DMS 273 (cell line): ENCODE measurements around the gene FGF12.

Experiments
- DNase-seq: peaks from one replicate; lab custom pipeline; 2025; ENCODE audit not compliant: unreplicated experiment; lab: John Stamatoyannopoulos, UW

The FGF12 gene

DNA sequence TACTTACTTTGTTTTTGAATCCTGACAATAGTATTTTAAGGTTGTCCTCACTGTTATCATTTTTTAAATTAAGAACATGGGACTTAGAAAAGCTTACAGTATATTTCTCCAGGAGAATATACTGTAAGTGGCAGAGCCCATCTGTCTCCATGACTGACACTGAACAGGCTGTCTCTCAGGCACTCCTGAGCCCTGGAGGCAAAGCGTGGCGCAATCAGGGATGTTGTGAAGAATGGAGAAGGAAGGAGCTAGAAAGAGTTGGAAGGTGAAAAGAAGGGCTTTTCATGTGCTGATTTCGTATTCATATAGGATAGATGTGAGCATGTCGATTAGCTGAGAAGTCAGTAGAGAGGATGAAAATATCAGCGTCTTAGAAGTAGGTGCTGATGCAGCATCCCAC lies 41.5 kb downstream of the FGF12 start:
- no peak for DNase-seq

DNA sequence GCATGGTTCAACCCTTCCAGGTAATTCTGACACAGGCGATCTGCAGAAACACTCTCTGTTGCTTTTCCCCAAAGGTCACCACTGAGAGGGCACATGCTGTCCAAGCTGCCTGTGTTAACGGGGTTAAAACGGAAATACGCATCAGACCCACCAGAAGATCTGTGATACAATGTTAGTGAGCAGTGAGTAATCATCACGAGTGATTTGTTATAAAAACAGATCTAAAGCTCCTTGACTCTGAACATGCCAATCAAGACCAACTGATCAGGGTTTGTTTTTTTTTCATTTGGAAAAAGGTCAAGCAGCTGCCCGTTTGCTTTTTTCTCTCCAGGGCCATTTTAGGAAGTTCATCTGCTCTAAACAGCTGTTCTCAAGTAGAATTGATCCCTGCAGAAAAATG lies 43.2 kb downstream of the FGF12 start:
- no peak for DNase-seq

- DNase-seq, result no peak
These were observed 51.2 kb downstream of the FGF12 start for GRCh38 chr3:192675958-192676649.

- DNase-seq, result no peak
These were observed 71.7 kb downstream of the FGF12 start for GRCh38 chr3:192655628-192656027.

- DNase-seq, result no peak
These were observed 72.3 kb downstream of the FGF12 start for GRCh38 chr3:192655040-192655439.

GRCh38 chr3:192653862-192654261 lies 73.5 kb downstream of the FGF12 start:
- DNase-seq, result no peak

- DNase-seq, result peak; percentile 10
These were observed 74.6 kb downstream of the FGF12 start for GRCh38 chr3:192652727-192653126.

DNA sequence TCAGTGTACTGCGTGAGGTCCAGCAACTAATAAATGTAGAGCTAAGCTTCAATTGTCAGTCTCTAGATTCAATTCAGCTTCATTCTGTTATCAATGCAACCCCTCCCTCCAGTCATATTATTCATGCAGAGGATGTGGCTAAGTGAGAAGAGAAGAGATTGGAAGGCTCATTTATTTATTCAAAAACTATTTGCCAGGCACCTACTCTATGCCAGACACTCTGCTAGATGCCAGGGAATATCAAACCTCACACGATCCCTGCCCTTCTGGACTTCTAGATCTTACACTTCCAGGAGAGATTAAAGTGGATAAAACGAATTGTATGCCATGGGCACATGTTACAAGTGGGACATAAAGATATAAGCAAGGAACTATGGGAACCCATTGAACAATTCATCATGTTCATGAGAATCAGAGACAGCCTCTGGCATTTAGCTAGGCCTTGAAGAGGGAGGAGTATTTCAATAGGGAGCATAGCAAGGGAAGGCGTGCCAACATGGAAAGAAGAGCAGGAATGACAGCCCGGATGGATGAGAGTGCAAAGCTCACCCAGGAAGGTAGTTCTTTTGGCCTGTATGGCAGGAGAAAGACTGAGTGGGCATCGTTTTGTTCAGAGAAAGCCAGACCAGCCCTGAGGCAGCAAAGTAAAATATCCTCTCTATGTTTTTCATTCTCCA lies 75.4 kb downstream of the FGF12 start:
- no peak for DNase-seq

GRCh38 chr3:192645437-192645836 lies 81.9 kb downstream of the FGF12 start:
- no peak for DNase-seq

GRCh38 chr3:192642651-192643050 lies 84.7 kb downstream of the FGF12 start:
- peak; percentile 36 for DNase-seq

DNA sequence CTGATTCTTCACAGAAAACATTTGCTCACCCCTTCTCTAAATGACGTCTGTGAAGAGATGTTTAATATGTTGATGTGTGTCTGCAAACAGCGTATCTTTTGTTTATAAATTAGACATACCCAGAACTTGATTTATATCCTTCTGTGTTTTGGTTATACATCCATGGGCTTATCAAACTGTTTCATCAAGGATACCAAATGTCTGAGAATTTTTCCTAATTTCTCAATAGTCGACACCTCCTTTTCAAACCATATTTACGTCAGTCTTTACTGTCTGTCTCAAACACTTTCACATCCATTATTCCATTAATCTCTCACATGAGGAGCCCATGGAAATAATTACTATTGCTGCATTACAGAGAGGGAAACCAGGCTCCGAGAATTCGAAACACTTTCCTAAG lies 85.4 kb downstream of the FGF12 start:
- no peak for DNase-seq

DNA sequence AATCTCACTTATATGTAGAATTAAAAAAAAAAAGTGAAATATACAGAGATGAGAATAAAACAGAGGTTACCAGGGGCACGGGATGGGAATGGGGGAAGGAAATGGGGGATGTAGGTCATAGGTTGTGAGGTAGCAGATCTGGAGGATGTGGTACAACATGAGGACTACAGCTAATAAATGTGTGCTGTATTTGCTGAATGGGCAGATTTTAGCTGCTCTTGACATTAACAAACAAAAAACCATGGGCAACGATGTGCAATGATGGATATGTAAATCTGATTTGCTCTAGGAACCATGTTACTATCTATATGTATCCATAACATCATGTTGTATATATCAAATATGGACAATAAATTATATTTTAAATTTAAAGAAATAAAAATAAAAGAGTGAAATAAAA lies 87.4 kb downstream of the FGF12 start:
- DNase-seq, result no peak

GRCh38 chr3:192637803-192638202 lies 89.5 kb downstream of the FGF12 start:
- no peak for DNase-seq

DNA sequence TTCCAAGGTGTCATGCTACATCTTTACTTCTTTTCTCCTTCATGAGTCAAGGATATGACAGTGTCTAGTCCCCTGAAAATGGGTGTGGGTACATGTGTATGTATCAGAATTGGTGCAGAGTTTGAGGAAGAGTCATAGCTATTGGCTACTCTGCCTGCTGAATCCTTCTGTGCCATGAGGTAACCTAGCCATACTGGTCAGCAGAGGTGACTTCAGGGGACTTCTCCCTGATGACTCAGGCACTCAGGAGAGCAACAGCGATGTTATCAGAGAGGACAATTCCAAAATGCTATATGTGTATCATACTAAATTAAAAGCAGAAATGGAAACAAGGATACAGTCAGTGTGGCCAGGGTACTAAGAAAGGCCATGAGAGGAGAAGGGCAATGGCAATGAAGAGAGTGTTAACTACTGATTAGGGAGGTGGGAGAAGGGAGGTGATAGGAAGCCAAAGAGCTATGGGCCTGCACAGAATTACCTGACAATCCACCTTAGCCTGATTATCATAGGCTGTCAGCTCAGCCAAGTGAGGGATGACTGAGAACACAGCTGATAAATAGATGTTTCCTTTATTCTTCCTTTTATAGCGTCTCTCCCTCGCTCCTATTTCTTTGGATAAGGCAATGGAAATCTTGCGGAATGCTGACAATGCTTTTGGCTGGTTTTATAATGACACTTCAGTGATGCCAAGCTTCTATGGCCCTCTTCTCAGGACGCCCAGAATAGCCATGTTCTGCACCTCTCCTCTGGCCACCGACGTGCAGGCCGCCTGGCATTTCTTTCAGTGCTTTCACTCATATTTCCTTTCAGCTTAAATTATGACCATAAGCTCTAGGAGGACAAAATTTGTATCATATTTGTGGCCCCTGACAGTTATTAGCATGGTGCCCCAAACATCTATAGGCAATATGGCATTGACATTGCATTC lies 90.6 kb downstream of the FGF12 start:
- no peak for DNase-seq

DNA sequence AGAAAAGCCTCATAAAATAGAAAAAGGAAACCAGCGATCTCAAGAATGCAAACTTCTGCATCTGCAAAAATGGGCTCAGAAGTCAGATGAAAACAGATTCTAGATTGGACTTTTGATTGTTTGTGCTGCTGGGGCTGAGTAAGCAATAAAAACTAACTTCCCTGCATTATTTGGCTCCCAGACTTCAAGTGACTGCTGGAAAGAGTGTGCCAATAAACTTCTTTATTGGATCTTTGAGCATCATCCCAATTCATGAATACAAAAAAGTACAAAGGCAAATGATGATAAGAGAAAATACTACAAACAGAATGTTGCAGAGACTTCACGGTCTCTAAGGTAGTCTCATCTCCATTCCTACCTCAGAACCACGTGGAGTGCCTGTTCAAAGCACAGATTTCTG lies 97.9 kb downstream of the FGF12 start:
- DNase-seq, result no peak

- no peak for DNase-seq
These were observed 105.4 kb downstream of the FGF12 start for GRCh38 chr3:192621909-192622308.

DNA sequence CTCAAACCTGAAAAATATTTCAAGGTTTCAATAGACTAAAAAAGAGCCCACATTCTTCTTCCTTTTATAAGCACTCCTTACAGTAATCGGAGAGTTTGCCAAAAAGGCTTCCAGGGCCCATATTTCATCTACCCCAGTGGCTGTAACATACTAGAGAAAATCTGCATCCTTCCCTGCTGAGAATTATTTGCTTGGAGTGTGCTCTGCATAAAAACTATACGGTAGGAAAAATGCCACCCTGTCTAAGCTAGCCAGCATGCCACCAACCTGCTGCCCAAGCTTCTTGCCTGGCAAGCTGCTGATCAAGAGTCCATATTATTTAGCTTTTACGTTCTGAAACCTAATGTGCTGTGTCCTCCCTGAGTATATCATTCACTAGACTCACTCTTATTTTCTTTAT lies 107.1 kb downstream of the FGF12 start:
- no peak for DNase-seq

GRCh38 chr3:192611411-192611810 lies 115.9 kb downstream of the FGF12 start:
- DNase-seq, result no peak

DNA sequence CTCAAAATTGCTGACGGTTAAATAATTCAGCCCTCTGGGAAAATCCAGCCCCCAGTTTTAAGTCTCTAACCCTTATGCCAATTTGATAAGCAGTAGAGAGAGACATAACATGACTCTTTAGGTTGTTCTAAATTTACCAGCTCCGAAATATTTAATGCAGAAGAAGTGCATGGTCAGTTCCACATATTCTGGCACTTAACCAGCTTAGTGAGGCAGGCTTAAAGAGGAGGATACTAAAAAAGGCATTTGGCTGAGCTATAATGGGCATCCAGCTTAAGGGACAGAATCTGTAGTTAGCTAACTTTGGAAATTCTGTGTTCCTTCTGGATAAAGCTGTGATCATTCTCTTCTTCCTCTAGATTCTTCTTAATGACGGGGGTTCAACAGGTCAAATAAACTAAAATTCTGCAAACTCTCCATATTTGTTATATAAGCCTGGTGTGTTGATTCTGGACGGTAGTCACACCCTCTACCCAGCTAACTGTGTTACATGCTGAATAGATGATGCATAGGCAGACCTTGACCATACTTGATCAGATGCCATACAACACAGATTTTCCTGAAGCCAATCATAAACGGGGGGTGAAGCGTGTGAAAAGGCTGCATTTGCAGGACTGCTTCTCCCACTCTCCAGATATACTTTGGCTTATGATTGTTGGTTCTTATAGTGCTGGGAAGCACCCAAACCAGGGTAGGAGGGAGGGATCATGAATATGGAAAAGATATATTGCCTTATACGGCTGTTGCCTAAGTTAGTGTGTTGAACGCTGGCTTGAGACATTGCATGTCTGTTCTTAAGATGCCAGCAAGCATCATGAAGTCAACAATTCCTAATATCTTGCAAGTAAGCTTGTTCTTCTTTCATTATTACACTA lies 118.4 kb downstream of the FGF12 start:
- DNase-seq, result no peak

DNA sequence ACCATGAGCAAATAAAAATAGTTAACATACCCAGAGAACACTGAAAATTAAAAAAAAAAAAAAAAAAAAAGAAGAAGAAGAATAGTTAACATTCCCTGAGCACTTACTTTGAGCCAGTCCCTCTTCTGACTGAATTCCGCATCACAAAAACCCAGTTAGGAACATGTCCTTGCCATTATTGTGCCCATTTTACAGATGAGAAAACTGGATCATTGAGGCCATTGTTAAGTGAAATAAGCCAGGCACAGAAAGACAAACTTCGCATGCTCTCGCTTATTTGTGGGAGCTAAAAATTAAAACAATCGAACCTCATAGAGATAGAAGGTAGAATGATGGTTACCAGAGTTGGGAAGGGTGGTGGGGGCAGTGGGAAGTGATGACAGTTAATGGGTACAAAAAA lies 119.5 kb downstream of the FGF12 start:
- no peak for DNase-seq

- DNase-seq, result no peak
These were observed 129.4 kb downstream of the FGF12 start for GRCh38 chr3:192597913-192598312.
